Measurements from ENCODE around the gene TMX2. TPM values are rescaled to one million over a fixed set of nuclear protein-coding genes. Genes with fewer than 3 reads are reported as not detected.
A peak's percentile ranks its signal among the peaks of the same experiment; 100 is the strongest.

TMX2 gene
- polyA plus RNA-seq, 1 experiment = 91.7 TPM

GRCh38 chr11:57667736-57668433 lies 44.5 kb upstream of the TMX2 start, which contains the start of gene ZDHHC5:
Gene ZDHHC5, plus strand, starts transcription at chr11:57668114. Its CDS starts 4,977 bp downstream, at chr11:57673091.
- POLR2A ChIA-PET = interaction anchor here (0.6 to 0.7 kb wide), 3 partner anchors 39 to 906 kb away, joined by 3 to 5 read pairs (median 3); partner anchors contain the start of gene SELENOH
- CTCF ChIA-PET = interaction anchor here (0.7 to 1.3 kb wide), 3 partner anchors 37 to 133 kb away, joined by 4 to 7 read pairs (median 6); no protein-coding TSS in a partner anchor

GRCh38 chr11:57668434-57668782 lies 44.0 kb upstream of the TMX2 start:
- no peaks in the 10 kb centered on the region for H3K27me3 ChIP-seq (ENCODE audit: control insufficient read depth, insufficient read depth, low read length)
- ChIA-PET CTCF (interaction anchor here (1.0 kb wide), 1 partner anchor 36 kb away, joined by 6 read pairs; no protein-coding TSS in a partner anchor), POLR2A (interaction anchor here (0.6 kb wide), 1 partner anchor 39 kb away, joined by 3 read pairs; no protein-coding TSS in a partner anchor)
- peak overlapping the region; percentile 92 for H3K27ac ChIP-seq (ENCODE audit: low read depth, low read length)
- H3K4me3 ChIP-seq (ENCODE audit: low read depth, low read length) = peak overlapping the region; percentile 94
- no peak for DNase-seq (ENCODE audit: low read depth, low spot score)
- TF ChIP-seq, protein P1, sequence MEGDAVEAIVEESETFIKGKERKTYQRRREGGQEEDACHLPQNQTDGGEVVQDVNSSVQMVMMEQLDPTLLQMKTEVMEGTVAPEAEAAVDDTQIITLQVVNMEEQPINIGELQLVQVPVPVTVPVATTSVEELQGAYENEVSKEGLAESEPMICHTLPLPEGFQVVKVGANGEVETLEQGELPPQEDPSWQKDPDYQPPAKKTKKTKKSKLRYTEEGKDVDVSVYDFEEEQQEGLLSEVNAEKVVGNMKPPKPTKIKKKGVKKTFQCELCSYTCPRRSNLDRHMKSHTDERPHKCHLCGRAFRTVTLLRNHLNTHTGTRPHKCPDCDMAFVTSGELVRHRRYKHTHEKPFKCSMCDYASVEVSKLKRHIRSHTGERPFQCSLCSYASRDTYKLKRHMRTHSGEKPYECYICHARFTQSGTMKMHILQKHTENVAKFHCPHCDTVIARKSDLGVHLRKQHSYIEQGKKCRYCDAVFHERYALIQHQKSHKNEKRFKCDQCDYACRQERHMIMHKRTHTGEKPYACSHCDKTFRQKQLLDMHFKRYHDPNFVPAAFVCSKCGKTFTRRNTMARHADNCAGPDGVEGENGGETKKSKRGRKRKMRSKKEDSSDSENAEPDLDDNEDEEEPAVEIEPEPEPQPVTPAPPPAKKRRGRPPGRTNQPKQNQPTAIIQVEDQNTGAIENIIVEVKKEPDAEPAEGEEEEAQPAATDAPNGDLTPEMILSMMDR (IDR thresholded peaks at IDR 0.05; ENCODE audit: low read depth, low read length) = no peak
- no peaks in the 10 kb centered on the region; the same call in 1 of the 2 replicates for H3K9me3 ChIP-seq (ENCODE audit: control insufficient read depth, insufficient read depth, low read length)

More at GRCh38 chr11:57667736-57668433, 44.5 kb upstream of the TMX2 start, which contains the start of gene ZDHHC5:
- Histone ChIP-seq H3K9me3 (ENCODE audit: control insufficient read depth, insufficient read depth, low read length) (no peaks in the 10 kb centered on the region; the same call in 1 of the 2 replicates), H3K4me3 (ENCODE audit: low read depth, low read length) (peak within 1 kb of the TSS; percentile 94), H3K27ac (ENCODE audit: low read depth, low read length) (peak within 1 kb of the TSS; percentile 92), H3K27me3 (ENCODE audit: control insufficient read depth, insufficient read depth, low read length) (no peaks in the 10 kb centered on the region)
- peak; percentile 100 for DNase-seq (ENCODE audit: low read depth, low spot score)
- TF ChIP-seq, protein P1 (IDR thresholded peaks at IDR 0.05; ENCODE audit: low read depth, low read length) = peak; percentile 34

DNA sequence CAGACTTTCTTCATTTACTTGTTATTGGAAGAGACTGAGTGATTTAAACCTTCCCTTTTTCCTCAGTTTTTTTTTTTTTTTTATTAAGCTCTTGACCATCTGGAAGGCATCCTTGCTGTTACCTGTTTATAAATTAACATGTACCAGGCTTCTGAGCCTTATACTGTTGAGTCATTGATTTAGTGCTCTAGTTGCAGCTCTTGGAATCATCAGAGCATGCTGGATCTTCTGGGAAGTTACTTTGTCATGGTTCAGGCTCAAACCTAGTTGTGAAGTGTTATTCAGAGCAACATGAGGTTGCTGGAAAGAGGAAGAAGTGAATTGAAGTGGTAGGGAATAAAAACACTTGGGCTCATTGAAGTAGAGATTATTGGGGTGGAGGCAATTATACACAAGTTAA lies 38.1 kb upstream of the TMX2 start:
- no peak overlapping the region for H3K27ac ChIP-seq (ENCODE audit: low read depth, low read length)
- no peaks in the 10 kb centered on the region for H3K27me3 ChIP-seq (ENCODE audit: control insufficient read depth, insufficient read depth, low read length)
- H3K4me3 ChIP-seq (ENCODE audit: low read depth, low read length) = no peak overlapping the region
- TF ChIP-seq, protein P1 (IDR thresholded peaks at IDR 0.05; ENCODE audit: low read depth, low read length) = no peak
- no peaks in the 10 kb centered on the region for H3K9me3 ChIP-seq (ENCODE audit: control insufficient read depth, insufficient read depth, low read length)
- POLR2A ChIA-PET = no interaction called here
- CTCF ChIA-PET = interaction anchor here (0.6 kb wide), 1 partner anchor 331 kb away, joined by 3 read pairs; no protein-coding TSS in a partner anchor
- no peak for DNase-seq (ENCODE audit: low read depth, low spot score)

DNA sequence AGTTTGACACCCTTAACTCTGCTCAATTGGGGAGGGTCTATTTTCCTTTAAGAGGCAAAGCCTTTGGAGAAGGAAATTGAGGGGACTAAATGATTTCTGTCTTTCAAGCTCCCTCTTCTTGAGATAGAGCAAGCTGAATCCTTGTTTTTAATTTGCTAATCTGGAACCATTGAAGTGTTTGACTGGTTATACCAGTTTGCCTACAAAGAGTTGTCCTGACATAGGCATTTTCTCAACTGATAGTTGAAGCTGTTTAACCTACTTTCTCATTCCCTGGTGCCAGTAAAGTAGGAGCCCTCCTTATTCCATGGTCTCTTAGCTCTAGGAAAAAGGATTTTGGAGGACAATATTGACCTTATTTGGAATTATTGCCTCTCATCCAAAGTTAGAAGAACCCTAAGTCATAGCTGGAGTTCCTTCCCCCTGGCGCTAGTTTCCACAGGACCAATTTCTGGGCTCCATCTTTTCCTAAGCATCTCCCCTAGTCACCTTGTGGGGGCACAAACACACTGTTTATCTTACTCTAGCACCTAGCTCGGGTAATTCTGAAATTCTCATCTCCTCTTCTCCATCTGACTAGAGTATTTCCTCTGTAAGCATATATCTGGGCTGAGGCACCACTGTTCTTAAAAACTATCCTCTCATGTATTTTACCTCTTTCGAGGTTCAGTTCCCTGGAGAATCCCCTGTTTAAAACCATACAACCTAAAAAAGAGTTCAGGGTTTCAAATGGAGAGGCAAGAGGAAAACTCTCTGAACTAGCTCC lies 37.0 kb upstream of the TMX2 start:
- ChIA-PET CTCF (interaction anchor here (0.7 to 1.5 kb wide), 3 partner anchors 182 to 850 kb away, joined by 3 to 6 read pairs (median 4); no protein-coding TSS in a partner anchor), POLR2A (no interaction called here)
- TF ChIP-seq, protein P1 (IDR thresholded peaks at IDR 0.05; ENCODE audit: low read depth, low read length) = no peak
- Histone ChIP-seq H3K27ac (ENCODE audit: low read depth, low read length) (no peak overlapping the region), H3K9me3 (ENCODE audit: control insufficient read depth, insufficient read depth, low read length) (no peaks in the 10 kb centered on the region), H3K27me3 (ENCODE audit: control insufficient read depth, insufficient read depth, low read length) (no peaks in the 10 kb centered on the region), H3K4me3 (ENCODE audit: low read depth, low read length) (no peak overlapping the region)
- no peak for DNase-seq (ENCODE audit: low read depth, low spot score)

All from AG04450 (cell line).